Keratinocyte (primary cell): ENCODE data around the gene CHST7. TPM values are rescaled to one million over a fixed set of nuclear protein-coding genes. Genes with fewer than 3 reads are reported as not detected.

Source experiments
- DNase-seq: peaks from one replicate; pipeline ENCODE4 v3.0.0-alpha.2; 2011; ENCODE audit warnings: low read depth, missing footprints, low spot score
- FAIRE-seq: peaks from 2 replicates; lab custom pipeline; 2011; peaks lifted over from hg19 to GRCh38; lab: Jason Lieb, UNC
- H2AFZ ChIP-seq: 2 replicates; pipeline ENCODE4 v1.6.0; 2012; ENCODE audit warnings: low read length, control low read depth, inconsistent platforms; ENCODE audit not compliant: control insufficient read depth
- H3K27ac ChIP-seq: 2 replicates; pipeline ENCODE4 v1.5.1; 2011; ENCODE audit warnings: low read length; ENCODE audit not compliant: control insufficient read depth, insufficient read depth
- H3K27me3 ChIP-seq: 3 replicates; pipeline ENCODE4 v1.6.0; 2011; ENCODE audit warnings: low read length; ENCODE audit not compliant: control insufficient read depth, insufficient read depth; ENCODE audit errors: extremely low read depth
- H3K36me3 ChIP-seq, 2 experiments: 2 replicates in 1 of 2; 3 replicates in 1 of 2; pipeline ENCODE4 v1.5.1; 2011; ENCODE audit warnings: low read length in 2 of 2, mild to moderate bottlenecking in 1 of 2; ENCODE audit not compliant: control insufficient read depth in 2 of 2, insufficient read depth in 2 of 2; ENCODE audit errors: extremely low read depth in 1 of 2
- H3K4me1 ChIP-seq: 3 replicates; pipeline ENCODE4 v1.5.1; 2011; ENCODE audit warnings: low read length; ENCODE audit not compliant: control insufficient read depth, insufficient read depth; ENCODE audit errors: extremely low read depth
- H3K4me2 ChIP-seq: 3 replicates; pipeline ENCODE4 v1.6.0; 2011; ENCODE audit warnings: low read depth, low read length; ENCODE audit not compliant: control insufficient read depth, insufficient read depth; ENCODE audit errors: extremely low read depth
- H3K4me3 ChIP-seq, 3 experiments: fragments of 200-600 bp in 1 of 3; sonication (generic) in 1 of 3; 2 replicates in 2 of 3; 3 replicates in 1 of 3; pipeline ENCODE4 v1.5.1; 2011 to 2016; ENCODE audit warnings: low read length in 3 of 3, mild to moderate bottlenecking in 3 of 3, control low read depth in 2 of 3, inconsistent platforms in 1 of 3, low read depth in 1 of 3, mixed read lengths in 1 of 3, mixed run types in 1 of 3, moderate library complexity in 1 of 3; ENCODE audit not compliant: control insufficient read depth in 2 of 3, insufficient read depth in 2 of 3; ENCODE audit errors: extremely low read depth in 1 of 3
- H3K79me2 ChIP-seq: 2 replicates; pipeline ENCODE4 v1.6.0; 2012; ENCODE audit warnings: low read length; ENCODE audit not compliant: control insufficient read depth, insufficient read depth
- H3K9ac ChIP-seq: 3 replicates; pipeline ENCODE4 v1.6.0; 2011; ENCODE audit warnings: low read length; ENCODE audit not compliant: control insufficient read depth, insufficient read depth; ENCODE audit errors: extremely low read depth
- H3K9me1 ChIP-seq: 3 replicates; pipeline ENCODE4 v1.6.0; 2011; ENCODE audit warnings: low read length; ENCODE audit not compliant: control insufficient read depth, insufficient read depth; ENCODE audit errors: extremely low read depth
- H3K9me3 ChIP-seq: 2 replicates; pipeline ENCODE4 v1.5.1; 2012; ENCODE audit warnings: low read depth, low read length; ENCODE audit not compliant: control insufficient read depth
- H4K20me1 ChIP-seq: 3 replicates; pipeline ENCODE4 v1.6.0; 2011; ENCODE audit warnings: low read length; ENCODE audit not compliant: control insufficient read depth, insufficient read depth; ENCODE audit errors: extremely low read depth
- CTCF ChIP-seq, 3 experiments: IDR thresholded peaks in 1 of 3; conservative IDR thresholded peaks in 1 of 3; optimal IDR thresholded peaks in 1 of 3; 2 replicates in 2 of 3; 3 replicates in 1 of 3; pipeline versions ENCODE3 to v1.5.1; 2011; ENCODE audit warnings: low read length in 3 of 3, mild to moderate bottlenecking in 3 of 3, moderate library complexity in 2 of 3, control low read depth in 1 of 3, inconsistent platforms in 1 of 3; ENCODE audit not compliant: insufficient read depth in 2 of 3; ENCODE audit errors: extremely low read depth in 1 of 3
- EZH2 ChIP-seq: IDR thresholded peaks from one replicate; pipeline ENCODE4 v1.6.1; 2012; ENCODE audit warnings: inconsistent platforms, mild to moderate bottlenecking, low read length, moderate library complexity
- dilution Hi-C: fragments of 300-500 bp; cut with MboI; formaldehyde crosslinking; loops from one replicate; pipeline ENCODE4 v1.7.0; 2020; ENCODE audit warnings: low sequenced_read_pairs; ENCODE audit not compliant: extremely low pct_ligation_motif_present
- polyA plus RNA-seq, 5 experiments: library from polyadenylated mRNA; depleted of rRNA in 3 of 5; stranded (reverse) in 3 of 5; stranded (forward) in 1 of 5; unstranded in 1 of 5; fragments of >200 nt; gene quantifications; 1 replicate in 1 of 5; 2 replicates in 3 of 5; 3 replicates in 1 of 5; pipeline versions ENCODE4 v1.2.1 to v1.2.3, GENCODE V29; 2011 to 2012; ENCODE audit warnings: missing spikeins in 2 of 5, low read depth in 1 of 5, low replicate concordance in 1 of 5

The CHST7 gene
- polyA plus RNA-seq, 1 donor (not counting 4 experiments of a cell fraction or from before 2014, with no cell fraction given): 0.39 TPM

DNA sequence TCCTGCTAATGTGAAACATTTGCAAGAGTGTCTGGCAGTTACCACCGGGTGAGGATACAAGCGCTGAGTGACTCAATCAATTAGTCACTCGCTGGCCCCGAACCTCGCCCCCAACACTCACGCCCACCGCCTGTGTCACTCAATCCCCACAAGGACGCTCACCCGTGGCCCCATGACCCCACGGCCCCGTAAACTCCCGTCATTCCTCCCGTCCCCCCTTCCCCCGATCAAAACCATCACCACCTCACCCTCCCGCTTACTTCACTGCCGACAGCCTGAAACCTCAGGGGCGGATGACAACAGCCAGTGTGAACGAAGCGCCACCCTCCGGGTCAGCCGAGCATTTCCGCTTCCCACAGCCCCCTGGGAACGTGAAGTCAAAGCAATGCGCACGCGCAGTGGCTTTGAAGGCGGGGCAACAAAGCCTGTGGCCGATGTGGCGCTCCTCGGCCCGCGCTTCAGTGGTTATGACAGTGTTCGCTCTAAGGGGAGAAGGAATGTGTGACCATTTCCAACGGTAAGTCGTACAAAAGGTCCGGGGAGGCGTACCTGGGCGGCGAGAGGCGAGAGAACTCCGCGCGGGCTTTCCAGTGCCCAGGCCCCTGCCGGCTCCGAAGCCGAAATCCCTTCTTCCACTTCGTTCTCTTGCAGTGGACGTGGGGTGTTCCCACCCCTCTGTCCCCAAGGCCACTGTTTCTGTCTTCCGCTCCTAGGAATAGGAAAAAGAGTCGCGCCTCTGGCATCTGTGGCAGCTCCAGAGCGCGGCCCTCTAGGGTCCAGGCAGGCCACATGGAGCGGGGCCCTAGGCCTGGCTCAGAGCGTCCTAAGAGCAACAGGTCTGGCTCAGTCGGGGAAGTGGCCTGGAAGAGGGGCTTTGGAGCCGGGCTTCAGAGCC, 28.2 kb upstream of the CHST7 start, which contains the start of gene ZNF674:
Gene ZNF674, minus strand, starts transcription at position 311 of the 895 bp plus-strand sequence. CDS start 3,334 bp downstream, outside the sequence.
- no peaks in the 10 kb centered on the region for H3K9me1 ChIP-seq
- H3K4me3 ChIP-seq: peak within 1 kb of the TSS; percentile 77 to 81 (median 78)
- FAIRE-seq: no peak
- H3K79me2 ChIP-seq: peaks cover 28% of the 10 kb centered on the region
- H3K4me1 ChIP-seq: peaks cover 6% of the 10 kb centered on the region
- peak within 1 kb of the TSS; percentile 86 for H3K4me2 ChIP-seq
- no peaks in the 10 kb centered on the region for H3K9me3 ChIP-seq
- DNase-seq: peak; percentile 65
- dilution Hi-C loops: no loop called here
- H4K20me1 ChIP-seq: no peaks in the 10 kb centered on the region
- H3K27me3 ChIP-seq: no peaks in the 10 kb centered on the region
- TF ChIP-seq CTCF (optimal IDR thresholded peaks at IDR 0.05 in 1 of 3, IDR thresholded peaks at IDR 0.05 in 1 of 3, conservative IDR thresholded peaks at IDR 0.05 in 1 of 3; ENCODE audit: extremely low read depth in 1 of 3, insufficient read depth in 2 of 3, low read length in 3 of 3): peak in 2 of 3 experiments; percentile 31 to 37
- TF ChIP-seq EZH2: no peak
- H3K9ac ChIP-seq: peak within 1 kb of the TSS; percentile 95
- peak within 1 kb of the TSS; percentile 89 for H3K27ac ChIP-seq
- peak within 1 kb of the TSS; percentile 79 for H2AFZ ChIP-seq
- no peaks in the 10 kb centered on the region for H3K36me3 ChIP-seq

- H3K4me3 ChIP-seq: no peak overlapping the region
- H3K9ac ChIP-seq: no peak overlapping the region
- dilution Hi-C loops: no loop called here
- H4K20me1 ChIP-seq: no peaks in the 10 kb centered on the region
- no peak overlapping the region for H2AFZ ChIP-seq
- DNase-seq (peak; percentile 23), FAIRE-seq (no peak)
- peaks cover 6% of the 10 kb centered on the region for H3K4me1 ChIP-seq
- H3K9me3 ChIP-seq: no peaks in the 10 kb centered on the region
- TF ChIP-seq EZH2 (no peak), CTCF (optimal IDR thresholded peaks at IDR 0.05 in 1 of 3, IDR thresholded peaks at IDR 0.05 in 1 of 3, conservative IDR thresholded peaks at IDR 0.05 in 1 of 3; ENCODE audit: extremely low read depth in 1 of 3, insufficient read depth in 2 of 3, low read length in 3 of 3) (no peak)
- no peaks in the 10 kb centered on the region for H3K36me3 ChIP-seq
- H3K9me1 ChIP-seq: no peaks in the 10 kb centered on the region
- peaks cover 28% of the 10 kb centered on the region for H3K79me2 ChIP-seq
- H3K27me3 ChIP-seq: no peaks in the 10 kb centered on the region
- H3K4me2 ChIP-seq: peak overlapping the region; percentile 12
- H3K27ac ChIP-seq: no peak overlapping the region
Measured at GRCh38 chrX:46547857-46548256, 25.7 kb upstream of the CHST7 start.
